ENCODE measurements around the gene AKAP12. TPM values are rescaled to one million over a fixed set of nuclear protein-coding genes. Genes with fewer than 3 reads are reported as not detected.

AKAP12 gene
- total RNA-seq, 1 experiment from 2014 or later: 90.0 TPM

DNA sequence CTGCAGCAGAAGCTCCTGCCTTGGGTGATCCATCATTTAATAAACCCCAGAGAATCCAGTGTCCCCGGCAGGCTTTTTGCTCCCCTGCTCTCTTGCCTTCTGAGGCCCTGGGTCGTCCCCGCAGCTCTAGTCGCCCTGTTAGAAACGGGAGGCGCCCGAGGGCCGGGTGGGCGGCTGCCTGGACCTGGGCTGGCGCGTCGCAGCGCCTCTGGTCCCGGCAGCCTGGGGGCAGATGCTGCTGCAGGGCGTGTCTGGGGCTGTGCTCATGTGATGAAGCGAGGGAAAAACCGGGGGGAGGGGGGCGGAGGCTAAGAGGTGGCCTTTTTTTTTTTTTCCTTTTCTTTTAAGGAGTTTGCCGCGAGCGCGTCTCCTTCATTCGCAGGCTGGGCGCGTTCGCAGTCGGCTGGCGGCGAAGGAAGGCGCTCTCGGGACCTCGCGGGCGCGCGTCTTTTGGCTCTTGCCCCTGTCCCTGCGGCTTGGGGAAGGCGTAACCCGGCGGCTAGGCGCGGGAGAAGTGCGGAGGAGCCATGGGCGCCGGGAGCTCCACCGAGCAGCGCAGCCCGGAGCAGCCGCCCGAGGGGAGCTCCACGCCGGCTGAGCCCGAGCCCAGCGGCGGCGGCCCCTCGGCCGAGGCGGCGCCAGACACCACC is 394 bp downstream of the AKAP12 start (continued):
- no peak for TF ChIP-seq SP1 (CRISPR knock-in tag; conservative IDR thresholded peaks at IDR 0.05)
- no peak for TF ChIP-seq ZNF423 (CRISPR knock-in tag; IDR thresholded peaks at IDR 0.05)
- TF ChIP-seq GTF2I (CRISPR knock-in tag; conservative IDR thresholded peaks at IDR 0.05): no peak
- 0 out of 2 replicates have a peak, but pooled peaks have one; percentile 37 for TF ChIP-seq ELF4 (CRISPR knock-in tag; IDR thresholded peaks at IDR 0.05; ENCODE audit: low read depth)
- TF ChIP-seq, protein P1, sequence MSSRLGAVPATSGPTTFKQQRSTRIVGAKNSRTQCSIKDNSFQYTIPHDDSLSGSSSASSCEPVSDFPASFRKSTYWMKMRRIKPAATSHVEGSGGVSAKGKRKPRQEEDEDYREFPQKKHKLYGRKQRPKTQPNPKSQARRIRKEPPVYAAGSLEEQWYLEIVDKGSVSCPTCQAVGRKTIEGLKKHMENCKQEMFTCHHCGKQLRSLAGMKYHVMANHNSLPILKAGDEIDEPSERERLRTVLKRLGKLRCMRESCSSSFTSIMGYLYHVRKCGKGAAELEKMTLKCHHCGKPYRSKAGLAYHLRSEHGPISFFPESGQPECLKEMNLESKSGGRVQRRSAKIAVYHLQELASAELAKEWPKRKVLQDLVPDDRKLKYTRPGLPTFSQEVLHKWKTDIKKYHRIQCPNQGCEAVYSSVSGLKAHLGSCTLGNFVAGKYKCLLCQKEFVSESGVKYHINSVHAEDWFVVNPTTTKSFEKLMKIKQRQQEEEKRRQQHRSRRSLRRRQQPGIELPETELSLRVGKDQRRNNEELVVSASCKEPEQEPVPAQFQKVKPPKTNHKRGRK (CRISPR knock-in tag; IDR thresholded peaks at IDR 0.05; ENCODE audit: borderline replicate concordance): no peak
- 0 out of 2 replicates have a peak, but pooled peaks have one; percentile 48 for TF ChIP-seq TEAD4 (CRISPR knock-in tag; IDR thresholded peaks at IDR 0.05)
- TF ChIP-seq, protein P2, sequence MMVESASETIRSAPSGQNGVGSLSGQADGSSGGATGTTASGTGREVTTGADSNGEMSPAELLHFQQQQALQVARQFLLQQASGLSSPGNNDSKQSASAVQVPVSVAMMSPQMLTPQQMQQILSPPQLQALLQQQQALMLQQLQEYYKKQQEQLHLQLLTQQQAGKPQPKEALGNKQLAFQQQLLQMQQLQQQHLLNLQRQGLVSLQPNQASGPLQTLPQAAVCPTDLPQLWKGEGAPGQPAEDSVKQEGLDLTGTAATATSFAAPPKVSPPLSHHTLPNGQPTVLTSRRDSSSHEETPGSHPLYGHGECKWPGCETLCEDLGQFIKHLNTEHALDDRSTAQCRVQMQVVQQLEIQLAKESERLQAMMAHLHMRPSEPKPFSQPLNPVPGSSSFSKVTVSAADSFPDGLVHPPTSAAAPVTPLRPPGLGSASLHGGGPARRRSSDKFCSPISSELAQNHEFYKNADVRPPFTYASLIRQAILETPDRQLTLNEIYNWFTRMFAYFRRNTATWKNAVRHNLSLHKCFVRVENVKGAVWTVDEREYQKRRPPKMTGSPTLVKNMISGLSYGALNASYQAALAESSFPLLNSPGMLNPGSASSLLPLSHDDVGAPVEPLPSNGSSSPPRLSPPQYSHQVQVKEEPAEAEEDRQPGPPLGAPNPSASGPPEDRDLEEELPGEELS (CRISPR knock-in tag; IDR thresholded peaks at IDR 0.05): no peak
- 0 out of 2 replicates have a peak, but pooled peaks have one; percentile 16 for TF ChIP-seq PRRX2 (CRISPR knock-in tag; IDR thresholded peaks at IDR 0.05)
- no peak for TF ChIP-seq ZNF425 (CRISPR knock-in tag; conservative IDR thresholded peaks at IDR 0.05)
- peak; percentile 21; the same call in 1 of the 2 replicates for TF ChIP-seq HMGXB4 (CRISPR knock-in tag; IDR thresholded peaks at IDR 0.05)
- no peak for TF ChIP-seq MYBL2 (CRISPR knock-in tag; IDR thresholded peaks at IDR 0.05)
- no peak for TF ChIP-seq RELA (CRISPR knock-in tag; IDR thresholded peaks at IDR 0.05; ENCODE audit: borderline replicate concordance)
- 0 out of 2 replicates have a peak, but pooled peaks have one; percentile 51 for TF ChIP-seq CREM (CRISPR knock-in tag; IDR thresholded peaks at IDR 0.05)
- TF ChIP-seq, protein P3, sequence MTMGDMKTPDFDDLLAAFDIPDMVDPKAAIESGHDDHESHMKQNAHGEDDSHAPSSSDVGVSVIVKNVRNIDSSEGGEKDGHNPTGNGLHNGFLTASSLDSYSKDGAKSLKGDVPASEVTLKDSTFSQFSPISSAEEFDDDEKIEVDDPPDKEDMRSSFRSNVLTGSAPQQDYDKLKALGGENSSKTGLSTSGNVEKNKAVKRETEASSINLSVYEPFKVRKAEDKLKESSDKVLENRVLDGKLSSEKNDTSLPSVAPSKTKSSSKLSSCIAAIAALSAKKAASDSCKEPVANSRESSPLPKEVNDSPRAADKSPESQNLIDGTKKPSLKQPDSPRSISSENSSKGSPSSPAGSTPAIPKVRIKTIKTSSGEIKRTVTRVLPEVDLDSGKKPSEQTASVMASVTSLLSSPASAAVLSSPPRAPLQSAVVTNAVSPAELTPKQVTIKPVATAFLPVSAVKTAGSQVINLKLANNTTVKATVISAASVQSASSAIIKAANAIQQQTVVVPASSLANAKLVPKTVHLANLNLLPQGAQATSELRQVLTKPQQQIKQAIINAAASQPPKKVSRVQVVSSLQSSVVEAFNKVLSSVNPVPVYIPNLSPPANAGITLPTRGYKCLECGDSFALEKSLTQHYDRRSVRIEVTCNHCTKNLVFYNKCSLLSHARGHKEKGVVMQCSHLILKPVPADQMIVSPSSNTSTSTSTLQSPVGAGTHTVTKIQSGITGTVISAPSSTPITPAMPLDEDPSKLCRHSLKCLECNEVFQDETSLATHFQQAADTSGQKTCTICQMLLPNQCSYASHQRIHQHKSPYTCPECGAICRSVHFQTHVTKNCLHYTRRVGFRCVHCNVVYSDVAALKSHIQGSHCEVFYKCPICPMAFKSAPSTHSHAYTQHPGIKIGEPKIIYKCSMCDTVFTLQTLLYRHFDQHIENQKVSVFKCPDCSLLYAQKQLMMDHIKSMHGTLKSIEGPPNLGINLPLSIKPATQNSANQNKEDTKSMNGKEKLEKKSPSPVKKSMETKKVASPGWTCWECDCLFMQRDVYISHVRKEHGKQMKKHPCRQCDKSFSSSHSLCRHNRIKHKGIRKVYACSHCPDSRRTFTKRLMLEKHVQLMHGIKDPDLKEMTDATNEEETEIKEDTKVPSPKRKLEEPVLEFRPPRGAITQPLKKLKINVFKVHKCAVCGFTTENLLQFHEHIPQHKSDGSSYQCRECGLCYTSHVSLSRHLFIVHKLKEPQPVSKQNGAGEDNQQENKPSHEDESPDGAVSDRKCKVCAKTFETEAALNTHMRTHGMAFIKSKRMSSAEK (CRISPR knock-in tag; IDR thresholded peaks at IDR 0.05; ENCODE audit: borderline replicate concordance): no peak
- no peak for TF ChIP-seq ERG (CRISPR knock-in tag; IDR thresholded peaks at IDR 0.05)
- TF ChIP-seq NFATC4 (CRISPR knock-in tag; IDR thresholded peaks at IDR 0.05): no peak
- no peak for TF ChIP-seq NFYB (CRISPR knock-in tag; conservative IDR thresholded peaks at IDR 0.05; ENCODE audit: low read depth)
- TF ChIP-seq, protein P4, sequence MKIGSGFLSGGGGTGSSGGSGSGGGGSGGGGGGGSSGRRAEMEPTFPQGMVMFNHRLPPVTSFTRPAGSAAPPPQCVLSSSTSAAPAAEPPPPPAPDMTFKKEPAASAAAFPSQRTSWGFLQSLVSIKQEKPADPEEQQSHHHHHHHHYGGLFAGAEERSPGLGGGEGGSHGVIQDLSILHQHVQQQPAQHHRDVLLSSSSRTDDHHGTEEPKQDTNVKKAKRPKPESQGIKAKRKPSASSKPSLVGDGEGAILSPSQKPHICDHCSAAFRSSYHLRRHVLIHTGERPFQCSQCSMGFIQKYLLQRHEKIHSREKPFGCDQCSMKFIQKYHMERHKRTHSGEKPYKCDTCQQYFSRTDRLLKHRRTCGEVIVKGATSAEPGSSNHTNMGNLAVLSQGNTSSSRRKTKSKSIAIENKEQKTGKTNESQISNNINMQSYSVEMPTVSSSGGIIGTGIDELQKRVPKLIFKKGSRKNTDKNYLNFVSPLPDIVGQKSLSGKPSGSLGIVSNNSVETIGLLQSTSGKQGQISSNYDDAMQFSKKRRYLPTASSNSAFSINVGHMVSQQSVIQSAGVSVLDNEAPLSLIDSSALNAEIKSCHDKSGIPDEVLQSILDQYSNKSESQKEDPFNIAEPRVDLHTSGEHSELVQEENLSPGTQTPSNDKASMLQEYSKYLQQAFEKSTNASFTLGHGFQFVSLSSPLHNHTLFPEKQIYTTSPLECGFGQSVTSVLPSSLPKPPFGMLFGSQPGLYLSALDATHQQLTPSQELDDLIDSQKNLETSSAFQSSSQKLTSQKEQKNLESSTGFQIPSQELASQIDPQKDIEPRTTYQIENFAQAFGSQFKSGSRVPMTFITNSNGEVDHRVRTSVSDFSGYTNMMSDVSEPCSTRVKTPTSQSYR (CRISPR knock-in tag; IDR thresholded peaks at IDR 0.05): no peak
- TF ChIP-seq, protein P5, sequence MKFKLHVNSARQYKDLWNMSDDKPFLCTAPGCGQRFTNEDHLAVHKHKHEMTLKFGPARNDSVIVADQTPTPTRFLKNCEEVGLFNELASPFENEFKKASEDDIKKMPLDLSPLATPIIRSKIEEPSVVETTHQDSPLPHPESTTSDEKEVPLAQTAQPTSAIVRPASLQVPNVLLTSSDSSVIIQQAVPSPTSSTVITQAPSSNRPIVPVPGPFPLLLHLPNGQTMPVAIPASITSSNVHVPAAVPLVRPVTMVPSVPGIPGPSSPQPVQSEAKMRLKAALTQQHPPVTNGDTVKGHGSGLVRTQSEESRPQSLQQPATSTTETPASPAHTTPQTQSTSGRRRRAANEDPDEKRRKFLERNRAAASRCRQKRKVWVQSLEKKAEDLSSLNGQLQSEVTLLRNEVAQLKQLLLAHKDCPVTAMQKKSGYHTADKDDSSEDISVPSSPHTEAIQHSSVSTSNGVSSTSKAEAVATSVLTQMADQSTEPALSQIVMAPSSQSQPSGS (CRISPR knock-in tag; IDR thresholded peaks at IDR 0.05; ENCODE audit: borderline replicate concordance, low read depth): no peak

All from WTC11 (cell line).